Sigmoid colon (tissue), 7 donors: ENCODE results near the gene RABEP2. TPM values are rescaled to one million over a fixed set of nuclear protein-coding genes. Genes with fewer than 3 reads are reported as not detected.

Source experiments
- DNase-seq: peaks from one replicate; pipeline ENCODE4 v3.0.0-alpha.2; 2019
- H3K27ac ChIP-seq, 4 donors: fragments of 200-600 bp; sonication (generic); one replicate each; pipeline ENCODE4 v1.5.1; 2016 to 2019; ENCODE audit warnings: mild to moderate bottlenecking in 1 of 4
- H3K27me3 ChIP-seq, 3 donors: fragments of 200-600 bp; sonication (generic); one replicate each; pipeline ENCODE4 v1.5.1; 2019; ENCODE audit warnings: mild to moderate bottlenecking in 1 of 3
- H3K36me3 ChIP-seq, 4 donors: fragments of 200-600 bp; sonication (generic); one replicate each; pipeline ENCODE4 v1.5.1; 2016 to 2019
- H3K4me1 ChIP-seq, 4 donors: fragments of 200-600 bp; sonication (generic); one replicate each; pipeline ENCODE4 v1.5.1; 2017 to 2019
- H3K4me3 ChIP-seq, 4 donors: fragments of 200-600 bp; sonication (generic); one replicate each; pipeline ENCODE4 v1.5.1; 2017 to 2019; ENCODE audit warnings: mild to moderate bottlenecking in 2 of 4, moderate library complexity in 1 of 4
- H3K9me3 ChIP-seq, 4 donors: fragments of 200-600 bp in 3 of 4; sonication (generic) in 3 of 4; one replicate each; pipeline versions ENCODE4 v1.5.1 to v1.6.1; 2013 to 2019
- EP300 ChIP-seq, 4 donors: sonication (generic); formaldehyde crosslinking; IDR thresholded peaks; one replicate each; pipeline ENCODE4 v1.6.1; 2017; ENCODE audit warnings: antibody characterized with exemption in 4 of 4
- POLR2A ChIP-seq, 2 donors: fragments of 450-650 bp; IDR thresholded peaks; one replicate each; pipeline ENCODE4 v1.6.1; 2016; ENCODE audit warnings: antibody characterized with exemption in 2 of 2, mild to moderate bottlenecking in 2 of 2, moderate library complexity in 2 of 2
- POLR2AphosphoS5 ChIP-seq, 4 donors: sonication (generic); formaldehyde crosslinking; IDR thresholded peaks; one replicate each; pipeline ENCODE4 v1.6.1; 2017; ENCODE audit warnings: antibody characterized with exemption in 4 of 4
- WGBS, 2 donors: extraction: QIAGEN DNeasy Blood & Tissue Kit; methylation state at CpG; one replicate each; pipeline ENCODE4 v1.1.7; 2013; 5-methylcytosine and 5-hydroxymethylcytosine counted together
- intact Hi-C: fragments of 100-400 bp; cut with DNase I; formaldehyde crosslinking; loops from one replicate; pipeline ENCODE4 v1.15.1; 2023
- polyA plus RNA-seq, 3 donors: library from polyadenylated mRNA; stranded (reverse); fragments of 200-250 nt; gene quantifications; one replicate each; pipeline ENCODE4 v1.2.3, GENCODE V29; 2013
- total RNA-seq, 4 donors: library from RNA; depleted of rRNA; stranded (reverse); fragments of >200 nt; gene quantifications; one replicate each; pipeline ENCODE4 v1.1.0, GENCODE V29; 2016
- TF ChIP-seq, protein P1 (sequence below), 4 experiments: fragments of 450-650 bp in 3 of 4; fragments of 200-600 bp in 1 of 4; IDR thresholded peaks; one replicate each; pipeline ENCODE4 v1.5.1; 2016 to 2019; ENCODE audit warnings: antibody characterized with exemption in 4 of 4, mild to moderate bottlenecking in 3 of 4, moderate library complexity in 2 of 4
- donor health status: healthy with polysubstance abuse.
- donor health status: Bipolar disorder and iron deficiency.
- donor health status: healthy.

RABEP2 gene
- total and polyA plus RNA-seq, 7 donors, result 9.9 to 48.7 (median 30.0) TPM

DNA sequence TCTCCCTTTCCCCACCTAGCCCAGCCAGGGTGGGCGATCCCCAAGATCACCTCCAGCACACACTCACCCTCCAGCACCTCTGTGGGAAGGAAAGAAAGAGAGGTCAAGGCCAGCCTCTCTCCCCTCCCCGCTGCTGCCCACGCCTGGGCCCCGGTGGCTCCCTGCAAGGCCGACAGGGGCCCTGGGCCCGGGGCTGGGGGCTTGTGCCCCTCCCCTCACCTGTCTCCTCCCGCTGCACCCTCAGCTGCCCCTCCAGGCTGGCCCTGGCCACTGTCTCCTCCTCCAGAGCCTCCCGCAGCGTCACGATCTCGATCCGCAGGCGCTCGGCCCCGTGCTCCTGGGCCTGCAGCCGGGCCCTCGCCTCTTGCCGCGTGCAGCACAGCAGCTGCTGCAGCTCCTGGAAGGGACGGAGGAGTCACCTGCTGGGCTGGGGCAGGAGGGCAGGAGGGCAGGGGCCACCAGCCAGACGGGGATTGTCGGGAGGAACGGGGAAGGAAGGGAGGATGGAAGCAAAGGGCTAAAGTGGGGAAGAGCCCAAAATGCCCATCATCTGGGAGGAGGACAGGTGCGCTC lies 19.2 kb downstream of the RABEP2 start:
- H3K4me1 ChIP-seq, result no peaks in the 10 kb centered on the region
- intact Hi-C loops, result no loop called here
- no peaks in the 10 kb centered on the region for H3K27me3 ChIP-seq
- H3K4me3 ChIP-seq, result no peak overlapping the region
- H3K9me3 ChIP-seq, result no peaks in the 10 kb centered on the region
- 85 to 93% methylated on average over 24 of the region's 24 CpGs for WGBS, 2 donors
- DNase-seq, result no peak
- H3K27ac ChIP-seq, result no peak overlapping the region
- TF ChIP-seq POLR2A (IDR thresholded peaks at IDR 0.05) (no peak), EP300 (IDR thresholded peaks at IDR 0.05) (no peak), POLR2AphosphoS5 (IDR thresholded peaks at IDR 0.05) (no peak)
- TF ChIP-seq, protein P1, sequence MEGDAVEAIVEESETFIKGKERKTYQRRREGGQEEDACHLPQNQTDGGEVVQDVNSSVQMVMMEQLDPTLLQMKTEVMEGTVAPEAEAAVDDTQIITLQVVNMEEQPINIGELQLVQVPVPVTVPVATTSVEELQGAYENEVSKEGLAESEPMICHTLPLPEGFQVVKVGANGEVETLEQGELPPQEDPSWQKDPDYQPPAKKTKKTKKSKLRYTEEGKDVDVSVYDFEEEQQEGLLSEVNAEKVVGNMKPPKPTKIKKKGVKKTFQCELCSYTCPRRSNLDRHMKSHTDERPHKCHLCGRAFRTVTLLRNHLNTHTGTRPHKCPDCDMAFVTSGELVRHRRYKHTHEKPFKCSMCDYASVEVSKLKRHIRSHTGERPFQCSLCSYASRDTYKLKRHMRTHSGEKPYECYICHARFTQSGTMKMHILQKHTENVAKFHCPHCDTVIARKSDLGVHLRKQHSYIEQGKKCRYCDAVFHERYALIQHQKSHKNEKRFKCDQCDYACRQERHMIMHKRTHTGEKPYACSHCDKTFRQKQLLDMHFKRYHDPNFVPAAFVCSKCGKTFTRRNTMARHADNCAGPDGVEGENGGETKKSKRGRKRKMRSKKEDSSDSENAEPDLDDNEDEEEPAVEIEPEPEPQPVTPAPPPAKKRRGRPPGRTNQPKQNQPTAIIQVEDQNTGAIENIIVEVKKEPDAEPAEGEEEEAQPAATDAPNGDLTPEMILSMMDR (IDR thresholded peaks at IDR 0.05), result no peak
- peaks cover 4 to 37% (median 10%) of the 10 kb centered on the region in 4 donors for H3K36me3 ChIP-seq

- intact Hi-C loops, result no loop called here
- DNase-seq, result no peak
- WGBS, 2 donors, result 89 to 94% methylated on average over 9 of the region's 9 CpGs
- Histone ChIP-seq H3K27me3 (no peaks in the 10 kb centered on the region), H3K36me3 (peaks cover 4 to 31% (median 10%) of the 10 kb centered on the region in 4 donors), H3K27ac (no peak overlapping the region), H3K9me3 (no peaks in the 10 kb centered on the region), H3K4me1 (no peaks in the 10 kb centered on the region), H3K4me3 (no peak overlapping the region)
- TF ChIP-seq, protein P1 (IDR thresholded peaks at IDR 0.05), result no peak
- TF ChIP-seq POLR2AphosphoS5 (IDR thresholded peaks at IDR 0.05), result no peak
- TF ChIP-seq EP300 (IDR thresholded peaks at IDR 0.05), result no peak
- TF ChIP-seq POLR2A (IDR thresholded peaks at IDR 0.05), result no peak
These were observed 19.7 kb downstream of the RABEP2 start for GRCh38 chr16:28905229-28905754.

- H3K27ac ChIP-seq, result no peak overlapping the region
- no peak overlapping the region for H3K4me3 ChIP-seq
- H3K27me3 ChIP-seq, result no peaks in the 10 kb centered on the region
- TF ChIP-seq, protein P1 (IDR thresholded peaks at IDR 0.05), result no peak
- H3K9me3 ChIP-seq, result no peaks in the 10 kb centered on the region
- intact Hi-C loops, result no loop called here
- peaks cover 4 to 27% (median 10%) of the 10 kb centered on the region in 4 donors for H3K36me3 ChIP-seq
- 93 to 96% methylated on average over 16 of the region's 16 CpGs for WGBS, 2 donors
- H3K4me1 ChIP-seq, result no peaks in the 10 kb centered on the region
- no peak for DNase-seq
These were observed 20.2 kb downstream of the RABEP2 start for GRCh38 chr16:28904828-28905227.

DNA sequence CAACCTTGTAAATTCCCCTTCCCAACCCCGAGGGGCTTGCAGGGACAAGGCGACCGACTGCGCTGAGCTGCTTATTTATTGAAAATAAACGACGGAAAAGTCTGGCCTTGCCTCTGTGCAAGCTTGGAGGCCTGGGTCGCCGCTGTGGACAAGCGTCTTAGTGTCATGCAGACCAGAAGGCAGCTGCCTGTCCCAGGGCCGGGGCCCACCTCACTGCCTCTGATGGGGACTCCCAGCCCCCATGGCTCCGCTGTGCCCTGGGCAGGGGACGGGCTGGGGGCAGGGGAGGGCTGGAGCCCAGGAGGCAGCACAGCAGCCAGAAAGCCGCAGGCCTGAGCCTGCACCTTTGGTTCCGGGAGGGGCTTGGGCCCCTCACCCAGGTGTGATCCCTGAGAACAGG lies 20.7 kb downstream of the RABEP2 start:
- H3K36me3 ChIP-seq, result peaks cover 4 to 27% (median 10%) of the 10 kb centered on the region in 4 donors
- H3K4me1 ChIP-seq, result no peaks in the 10 kb centered on the region
- DNase-seq, result no peak
- no peak overlapping the region for H3K27ac ChIP-seq
- no peaks in the 10 kb centered on the region for H3K27me3 ChIP-seq
- intact Hi-C loops, result no loop called here
- H3K4me3 ChIP-seq, result no peak overlapping the region
- 86 to 91% methylated on average over 14 of the region's 14 CpGs for WGBS, 2 donors
- H3K9me3 ChIP-seq, result no peaks in the 10 kb centered on the region
- TF ChIP-seq, protein P1 (IDR thresholded peaks at IDR 0.05), result no peak
- TF ChIP-seq EP300 (IDR thresholded peaks at IDR 0.05), result no peak
- TF ChIP-seq POLR2A (IDR thresholded peaks at IDR 0.05), result no peak
- TF ChIP-seq POLR2AphosphoS5 (IDR thresholded peaks at IDR 0.05), result no peak
